ENCODE data around the gene KRT24. TPM values are rescaled to one million over a fixed set of nuclear protein-coding genes. Genes with fewer than 3 reads are reported as not detected.

The KRT24 gene
- total and polyA plus RNA-seq, 2 donors (not counting 3 experiments of a cell fraction or from before 2014, with no cell fraction given): not detected

GRCh38 chr17:40726919-40727318, 23.4 kb upstream of the KRT24 start:
- intact Hi-C loops (cut with micrococcal nuclease): loop anchor here (5.0 kb wide), 1 partner anchor 105 kb away; no protein-coding TSS in a partner anchor
- dilution Hi-C loops (cut with MboI; ENCODE audit: extremely low pct_ligation_motif_present, low sequenced_read_pairs): no loop called here
- Histone ChIP-seq H3K27me3 (ENCODE audit: control insufficient read depth in 2 of 2, insufficient read depth in 2 of 2, low read length in 2 of 2) (peaks cover 7 to 9% of the 10 kb centered on the region in 2 experiments), H3K9me3 (replicated peaks; ENCODE audit: control insufficient read depth, insufficient read depth, low read length) (no peaks in the 10 kb centered on the region), H3K79me2 (ENCODE audit: control insufficient read depth, insufficient read depth, low read length) (no peaks in the 10 kb centered on the region), H3K9ac (replicated peaks; ENCODE audit: extremely low read depth, insufficient read depth, low read length) (no peak overlapping the region), H3K36me3 (ENCODE audit: control insufficient read depth in 2 of 2, extremely low read depth in 1 of 2, insufficient read depth in 2 of 2, low read length in 2 of 2) (no peaks in the 10 kb centered on the region), H3K4me3 (replicated peaks in 1 of 3; ENCODE audit: insufficient read depth in 1 of 3, low read depth in 1 of 3, low read length in 3 of 3) (no peak overlapping the region), H4K20me1 (replicated peaks; ENCODE audit: control insufficient read depth, extremely low read depth, insufficient read depth, low read length) (no peaks in the 10 kb centered on the region), H2AFZ (ENCODE audit: low read depth, low read length) (no peak overlapping the region), H3K9me1 (replicated peaks; ENCODE audit: control insufficient read depth, extremely low read depth, insufficient read depth, low read length) (no peaks in the 10 kb centered on the region), H3K4me2 (ENCODE audit: insufficient read depth, low read length) (no peak overlapping the region), H3K27ac (ENCODE audit: insufficient read depth, low read depth, low read length) (no peak overlapping the region), H3K4me1 (ENCODE audit: control insufficient read depth, extremely low read depth, insufficient read depth, low read length) (no peaks in the 10 kb centered on the region)
- CTCF ChIA-PET: interaction anchor here (1.2 kb wide), 1 partner anchor 10 kb away, joined by 8 read pairs; no protein-coding TSS in a partner anchor
- TF ChIP-seq JUN (IDR thresholded peaks at IDR 0.05; ENCODE audit: borderline replicate concordance, insufficient read depth, insufficient read length, low read depth): no peak
- TF ChIP-seq CTCF (IDR thresholded peaks at IDR 0.05; ENCODE audit: extremely low read depth in 1 of 2, insufficient read depth in 1 of 2, low read depth in 1 of 2, low read length in 2 of 2): peak in 1 of 2 donors; percentile 13
- no peak for TF ChIP-seq POLR2A (IDR thresholded peaks at IDR 0.05; ENCODE audit: low read depth, low read length)
- POLR2A ChIA-PET: no interaction called here
- FAIRE-seq (no peak), DNase-seq (ENCODE audit: low read depth, low spot score) (no peak)
- BruUV-seq (replicated peaks): no TSS peak

- intact Hi-C loops (cut with micrococcal nuclease) (loop anchor here (5.0 kb wide), 1 partner anchor 102 kb away; no protein-coding TSS in a partner anchor), dilution Hi-C loops (cut with MboI; ENCODE audit: extremely low pct_ligation_motif_present, low sequenced_read_pairs) (no loop called here)
- Histone ChIP-seq H2AFZ (ENCODE audit: low read depth, low read length) (no peak overlapping the region), H4K20me1 (replicated peaks; ENCODE audit: control insufficient read depth, extremely low read depth, insufficient read depth, low read length) (no peaks in the 10 kb centered on the region), H3K36me3 (ENCODE audit: control insufficient read depth in 2 of 2, extremely low read depth in 1 of 2, insufficient read depth in 2 of 2, low read length in 2 of 2) (no peaks in the 10 kb centered on the region), H3K9ac (replicated peaks; ENCODE audit: extremely low read depth, insufficient read depth, low read length) (no peak overlapping the region), H3K9me1 (replicated peaks; ENCODE audit: control insufficient read depth, extremely low read depth, insufficient read depth, low read length) (no peaks in the 10 kb centered on the region), H3K9me3 (replicated peaks; ENCODE audit: control insufficient read depth, insufficient read depth, low read length) (no peaks in the 10 kb centered on the region), H3K4me2 (ENCODE audit: insufficient read depth, low read length) (no peak overlapping the region), H3K27me3 (ENCODE audit: control insufficient read depth in 2 of 2, insufficient read depth in 2 of 2, low read length in 2 of 2) (peaks cover 2 to 7% of the 10 kb centered on the region in 2 experiments), H3K4me3 (replicated peaks in 1 of 3; ENCODE audit: insufficient read depth in 1 of 3, low read depth in 1 of 3, low read length in 3 of 3) (no peak overlapping the region), H3K27ac (ENCODE audit: insufficient read depth, low read depth, low read length) (no peak overlapping the region), H3K4me1 (ENCODE audit: control insufficient read depth, extremely low read depth, insufficient read depth, low read length) (no peaks in the 10 kb centered on the region), H3K79me2 (ENCODE audit: control insufficient read depth, insufficient read depth, low read length) (no peaks in the 10 kb centered on the region)
- TF ChIP-seq POLR2A (IDR thresholded peaks at IDR 0.05; ENCODE audit: low read depth, low read length) (no peak), CTCF (IDR thresholded peaks at IDR 0.05; ENCODE audit: extremely low read depth in 1 of 2, insufficient read depth in 1 of 2, low read depth in 1 of 2, low read length in 2 of 2) (no peak), MYC (IDR thresholded peaks at IDR 0.05; ENCODE audit: low read depth, low read length) (no peak), GATA2 (IDR thresholded peaks at IDR 0.05; ENCODE audit: insufficient read depth, insufficient read length, low read depth, low read length) (no peak)
- no peak for FAIRE-seq
- CTCF ChIA-PET: no interaction called here
- DNase-seq (ENCODE audit: low read depth, low spot score): no peak
- no TSS peak for BruUV-seq (replicated peaks)
- POLR2A ChIA-PET: no interaction called here
Observed at GRCh38 chr17:40724656-40725055, 21.1 kb upstream of the KRT24 start.

Data from endothelial cell of umbilical vein (primary cell).